GM10266 (cell line): ENCODE measurements around the gene LLGL2.

Experiments used
- DNase-seq: peaks from one replicate; pipeline ENCODE4 v3.0.0; 2012; ENCODE audit errors: extremely low spot score
- CTCF ChIP-seq: IDR thresholded peaks from 2 replicates; pipeline ENCODE4 v1.5.1; 2012; ENCODE audit warnings: mild to moderate bottlenecking, low read depth; ENCODE audit not compliant: control insufficient read depth, insufficient read depth; ENCODE audit errors: missing control alignments

LLGL2 gene

GRCh38 chr17:75500419-75501216 lies 24.9 kb upstream of the LLGL2 start:
- TF ChIP-seq CTCF: no peak
- no peak for DNase-seq

GRCh38 chr17:75501378-75502071 lies 24.0 kb upstream of the LLGL2 start:
- no peak for TF ChIP-seq CTCF
- no peak for DNase-seq

GRCh38 chr17:75502072-75502720 lies 23.3 kb upstream of the LLGL2 start:
- TF ChIP-seq CTCF: no peak

GRCh38 chr17:75502721-75503329 lies 22.7 kb upstream of the LLGL2 start:
- no peak for TF ChIP-seq CTCF
- no peak for DNase-seq

More at GRCh38 chr17:75502072-75502720, 23.3 kb upstream of the LLGL2 start:
- DNase-seq: no peak

GRCh38 chr17:75503337-75503950 lies 22.1 kb upstream of the LLGL2 start:
- DNase-seq: no peak
- no peak for TF ChIP-seq CTCF

- DNase-seq: no peak
- TF ChIP-seq CTCF: no peak
Observed at GRCh38 chr17:75503976-75504346, 21.5 kb upstream of the LLGL2 start.
